GM19023 (cell line): ENCODE results near the gene TTC39C.
A peak's percentile ranks its signal among the peaks of the same experiment; 100 is the strongest.

ENCODE experiments used
- ATAC-seq: cut with Tn5 transposase; IDR thresholded peaks from one replicate; pipeline ENCODE4 v1.9.1; 2021; ENCODE audit warnings: mild to moderate bottlenecking, moderate library complexity; ENCODE audit not compliant: unreplicated experiment

Gene TTC39C

DNA sequence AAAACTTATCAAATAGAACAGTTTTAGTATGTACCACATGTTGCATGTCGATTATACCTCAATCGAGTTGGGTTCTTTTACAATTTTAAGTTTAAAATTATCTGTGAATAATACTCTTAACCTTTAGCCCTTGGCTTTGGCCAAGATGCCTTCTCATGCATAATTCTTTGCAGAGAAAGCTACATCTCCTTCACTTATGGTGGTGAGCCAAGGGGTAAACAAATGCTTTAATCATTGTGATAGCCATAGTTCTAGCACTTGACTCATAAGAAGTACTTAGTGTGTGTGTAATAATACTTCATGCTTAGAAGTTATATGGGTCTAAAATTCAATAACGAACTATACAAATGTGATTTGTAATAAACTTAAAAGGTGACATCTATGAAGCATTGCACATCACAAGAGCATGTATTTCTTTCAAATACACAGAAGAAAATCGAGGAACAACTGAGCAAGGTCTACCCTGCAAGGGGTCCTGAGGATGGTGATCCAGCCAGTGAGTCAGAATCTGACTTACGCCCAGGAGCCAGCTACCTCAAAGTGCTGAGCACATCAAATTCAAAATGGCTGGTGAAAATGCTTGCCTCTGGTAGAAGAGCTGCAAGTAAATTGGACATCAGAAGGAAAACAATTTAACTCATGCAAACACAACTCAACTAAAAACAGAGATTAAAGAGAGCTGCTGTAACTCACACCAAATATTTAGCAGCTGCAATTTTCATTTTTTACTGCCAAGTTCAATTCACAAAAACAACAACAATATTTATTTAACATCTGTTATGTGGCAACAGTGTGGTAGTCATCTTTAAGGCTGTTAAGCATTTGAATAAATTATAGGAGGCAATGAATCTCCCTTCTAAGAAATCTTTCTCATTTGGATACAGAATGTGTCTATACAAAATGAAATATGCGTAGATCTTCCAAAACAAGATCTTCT is 23.8 kb upstream of the TTC39C start:
- no peak for ATAC-seq

- no peak for ATAC-seq
Observed at GRCh38 chr18:23992089-23992940, 22.2 kb upstream of the TTC39C start.

- ATAC-seq, result no peak
Observed at GRCh38 chr18:23992941-23993280, 21.6 kb upstream of the TTC39C start.

GRCh38 chr18:23994361-23994902 is 20.1 kb upstream of the TTC39C start:
- ATAC-seq, result no peak

GRCh38 chr18:23995180-23995579 is 19.4 kb upstream of the TTC39C start:
- ATAC-seq, result no peak

DNA sequence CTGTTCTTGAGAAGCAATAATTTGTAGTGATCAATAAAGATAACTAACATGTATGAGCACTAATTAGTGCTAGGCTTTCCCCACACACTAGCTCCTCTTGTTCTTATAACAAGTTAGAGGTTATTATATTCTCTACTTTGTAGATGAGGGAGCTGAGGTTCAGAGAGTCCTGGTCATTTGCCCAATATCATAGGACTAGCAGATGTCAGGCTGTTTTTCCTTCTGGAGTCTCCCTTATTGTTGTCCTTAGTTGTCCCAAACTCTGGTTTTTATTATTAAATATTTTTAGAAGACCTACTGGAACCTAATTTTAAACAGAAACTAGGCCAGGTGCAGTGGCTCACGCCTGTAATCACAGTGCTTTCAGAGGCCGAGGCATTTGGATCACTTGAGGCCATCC is 16.5 kb upstream of the TTC39C start:
- no peak for ATAC-seq

DNA sequence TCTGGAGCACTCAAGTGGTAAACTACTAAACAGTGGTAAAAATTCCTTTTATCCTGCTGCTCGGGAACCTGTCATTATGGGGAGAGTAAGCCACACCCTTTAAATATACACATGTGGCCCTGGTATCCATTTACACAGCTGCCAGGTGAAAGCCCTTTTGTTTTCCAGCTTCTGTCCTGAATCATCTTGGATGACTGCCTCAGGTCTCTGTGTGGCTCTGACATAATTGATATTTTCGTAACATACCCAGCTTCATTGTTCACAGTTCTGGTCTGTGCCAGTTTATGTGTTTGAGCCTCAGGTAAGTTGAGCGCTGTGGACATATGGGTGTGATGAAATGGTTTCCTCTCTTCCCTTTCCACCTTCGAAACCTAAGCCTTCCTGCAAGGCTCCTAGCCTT is 15.7 kb upstream of the TTC39C start:
- ATAC-seq, result no peak

DNA sequence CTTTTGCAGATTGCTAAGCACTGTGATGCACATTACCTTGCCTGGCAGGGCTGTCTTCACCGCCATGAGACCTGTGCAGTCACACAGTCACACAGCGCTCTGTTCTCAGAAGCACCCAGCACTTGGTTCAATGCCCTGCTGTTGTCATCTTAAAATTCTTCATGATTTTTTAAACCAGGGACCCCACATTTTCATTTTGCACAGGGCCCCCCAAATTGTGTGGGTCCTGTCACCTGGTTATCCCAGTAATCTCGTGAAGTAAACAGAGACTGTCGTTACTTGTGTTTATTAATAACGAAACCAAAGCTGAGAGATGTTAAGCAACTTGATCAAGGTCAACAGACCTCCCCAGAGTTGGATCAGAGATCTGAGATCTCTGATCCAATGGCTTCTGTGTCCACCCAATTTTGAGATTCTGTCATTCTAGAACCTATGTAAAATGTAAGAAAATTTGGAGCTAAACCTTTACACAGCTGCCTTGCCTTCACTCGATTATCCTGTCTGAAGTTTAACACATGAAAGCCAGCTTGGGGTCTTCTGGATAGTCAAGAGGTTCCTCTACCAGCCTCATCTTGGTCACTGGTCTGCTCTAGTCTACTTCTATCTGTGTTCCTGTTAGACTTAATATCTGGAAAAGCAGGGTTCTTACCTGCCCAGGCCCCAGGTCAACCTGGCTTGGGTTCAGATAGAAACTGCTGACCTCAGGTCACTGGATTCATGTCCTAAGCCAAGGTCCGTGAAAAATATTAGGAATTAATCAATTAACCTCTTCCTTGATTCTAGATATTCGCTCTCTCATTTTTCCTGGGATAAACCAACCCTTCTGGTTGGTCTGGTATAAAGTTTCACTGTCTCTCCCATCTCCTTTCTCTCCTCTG is 13.7 kb upstream of the TTC39C start:
- ATAC-seq, result no peak

DNA sequence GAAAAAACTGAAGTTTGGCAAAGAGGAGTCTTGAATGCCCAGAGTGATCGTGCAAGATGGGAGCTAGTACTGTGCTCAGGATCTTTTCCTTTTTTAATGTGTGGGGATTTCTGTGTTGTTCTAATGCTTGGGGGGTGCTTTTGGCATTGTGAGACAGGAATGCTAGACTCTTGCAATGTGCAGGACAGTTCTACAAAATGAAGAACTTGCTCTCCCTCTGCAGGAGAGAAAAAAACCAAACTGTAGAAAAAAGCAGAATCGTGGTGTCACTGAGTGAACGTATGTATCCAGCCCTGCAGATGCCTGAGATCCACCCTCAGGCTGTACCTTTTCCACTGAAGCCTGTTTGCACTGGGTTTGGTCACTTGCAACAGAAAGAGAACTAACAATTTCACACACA is 12.1 kb upstream of the TTC39C start:
- no peak for ATAC-seq

GRCh38 chr18:24003288-24003687 is 11.3 kb upstream of the TTC39C start:
- no peak for ATAC-seq

DNA sequence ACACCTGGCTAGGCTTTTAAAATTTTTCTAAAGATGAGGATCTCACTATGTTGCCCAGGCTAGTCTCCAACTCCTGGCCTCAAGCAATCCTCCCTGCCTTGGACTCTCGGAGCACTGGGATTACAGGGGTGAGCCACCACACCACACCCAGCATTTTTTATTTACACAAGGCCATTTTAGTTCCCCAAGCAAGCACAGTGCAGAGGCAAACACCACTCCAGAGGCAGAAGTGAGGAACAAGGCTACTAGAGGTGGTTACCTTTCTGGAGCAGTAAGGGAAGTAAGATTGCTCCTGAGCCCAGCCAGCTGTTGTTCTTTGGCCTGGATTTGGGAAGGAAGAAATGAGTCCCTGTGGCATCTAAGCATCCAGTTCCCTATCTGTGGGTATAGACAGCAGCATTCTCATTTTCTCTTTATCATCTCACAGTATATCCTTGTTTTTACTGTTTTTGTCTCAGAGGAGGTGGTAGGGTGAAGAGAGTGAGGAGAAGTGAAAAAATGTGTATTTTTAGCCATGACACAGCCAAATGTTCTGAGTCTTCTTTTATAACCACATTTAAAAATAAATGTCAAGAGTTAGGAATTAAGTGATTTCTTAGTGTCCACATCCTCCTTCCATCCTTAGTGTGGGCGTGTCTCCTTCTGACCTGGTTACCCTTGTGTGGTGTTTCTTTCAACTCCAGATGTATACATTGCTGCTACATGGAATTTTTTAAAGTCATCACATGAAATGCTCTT is 10.5 kb upstream of the TTC39C start:
- ATAC-seq, result no peak

GRCh38 chr18:24006712-24007313 is 7.7 kb upstream of the TTC39C start:
- ATAC-seq, result no peak

DNA sequence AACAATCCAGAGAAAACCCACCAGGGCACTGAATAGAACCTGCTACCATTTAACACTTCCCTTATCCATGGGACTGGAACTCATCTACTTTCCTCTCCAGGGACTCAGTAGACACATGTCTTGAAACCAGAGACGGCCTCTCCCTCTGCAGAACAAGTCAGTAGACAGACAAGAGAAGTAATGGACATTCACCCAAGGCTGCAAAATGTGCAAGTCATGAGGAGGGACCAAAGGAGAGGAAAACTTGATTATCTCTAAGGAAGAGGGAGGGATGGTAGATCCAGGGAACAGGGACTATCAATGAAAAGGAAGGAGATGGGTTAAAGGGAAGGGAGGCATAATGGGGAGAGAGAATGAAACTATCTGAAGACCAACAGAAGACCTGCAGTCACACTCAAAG is 5.3 kb upstream of the TTC39C start:
- no peak for ATAC-seq

DNA sequence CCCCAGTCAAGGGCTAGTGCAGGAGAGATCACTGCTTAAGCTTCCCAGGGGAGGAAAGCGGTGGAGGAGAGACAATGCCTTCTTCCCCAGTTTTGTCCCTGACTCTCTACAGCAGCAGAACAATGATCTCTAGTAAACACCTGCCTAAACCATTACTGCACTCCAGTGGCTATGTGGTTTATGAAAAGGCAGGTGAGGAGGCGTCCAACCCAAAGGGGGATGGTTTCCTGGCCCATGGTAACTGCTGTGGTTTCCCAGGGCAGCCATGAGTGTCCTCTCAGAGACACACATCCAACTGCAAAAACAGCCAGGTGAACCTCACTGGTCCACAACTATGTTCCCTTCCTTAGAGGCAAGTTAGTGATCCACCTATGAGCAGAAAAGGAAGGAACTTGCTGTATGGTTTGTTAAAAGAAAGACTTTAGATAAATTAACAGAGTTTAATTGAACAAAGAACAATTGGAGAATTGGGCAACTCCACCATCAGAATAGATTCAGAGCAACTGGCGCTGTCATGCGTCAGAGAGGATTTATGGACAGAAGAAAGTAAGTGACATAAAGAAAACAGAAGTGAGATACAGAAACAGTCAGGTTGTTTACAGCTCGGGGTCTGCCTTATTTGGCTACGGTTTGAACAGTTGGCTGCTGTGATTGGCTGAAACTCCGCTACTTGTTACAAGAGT is 4.8 kb upstream of the TTC39C start:
- peak; percentile 50 for ATAC-seq

DNA sequence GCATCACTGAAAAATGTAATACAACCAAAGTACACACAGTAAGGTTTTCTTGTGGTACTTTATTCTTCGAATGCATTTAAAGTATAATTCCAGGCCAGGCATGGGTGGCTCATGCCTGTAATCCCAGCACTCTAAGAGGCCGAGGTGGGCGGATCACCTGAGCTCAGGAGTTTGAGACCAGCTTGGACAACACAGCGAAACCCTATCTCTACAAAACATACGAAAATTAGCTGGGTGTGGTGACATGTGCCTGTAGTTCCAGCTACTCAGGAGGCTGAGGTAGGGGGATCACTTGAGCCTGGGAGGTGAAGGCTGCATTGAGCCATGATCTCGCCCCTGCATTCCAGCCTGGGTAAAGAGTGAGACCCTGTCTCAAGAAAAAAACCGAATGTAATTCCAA is 3.9 kb upstream of the TTC39C start:
- ATAC-seq, result no peak

GRCh38 chr18:24011123-24011917 is 3.2 kb upstream of the TTC39C start:
- no peak for ATAC-seq

GRCh38 chr18:24013051-24013450 is 1.5 kb upstream of the TTC39C start:
- no peak for ATAC-seq

DNA sequence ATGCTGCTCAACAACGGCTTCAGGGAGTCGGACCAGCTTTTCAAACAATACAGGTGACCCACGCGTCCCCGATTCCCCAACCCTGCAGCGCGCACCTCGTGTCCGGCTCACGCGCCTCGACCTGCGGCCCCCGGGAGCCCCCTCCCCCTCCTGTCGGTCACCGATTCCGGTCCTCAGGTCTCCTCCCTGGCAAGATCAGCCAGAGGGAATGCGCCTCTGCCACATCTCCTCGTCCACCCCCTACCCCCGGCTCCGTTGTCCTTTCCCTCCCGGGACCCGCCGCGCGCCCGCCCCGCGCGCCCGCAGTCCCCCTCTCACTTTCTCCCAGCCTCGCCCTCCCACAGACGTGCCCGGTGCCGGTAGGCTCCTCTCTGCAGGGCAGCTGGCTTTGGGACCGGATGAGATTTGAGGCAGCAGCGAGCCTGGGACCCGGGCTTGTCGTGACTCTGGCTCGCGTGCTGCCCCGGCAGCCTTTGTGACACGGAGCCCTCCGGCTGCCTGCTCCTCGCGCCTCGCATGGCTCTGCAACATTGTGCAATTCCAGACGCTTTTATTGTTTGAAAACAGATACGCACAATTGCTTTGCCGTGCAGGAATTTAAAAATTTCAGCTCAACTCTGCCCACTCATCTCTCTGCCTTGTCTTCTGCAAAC is 558 bp downstream of the TTC39C start:
- ATAC-seq, result no peak
